HL-60 (cell line): ENCODE data around the gene LRRC4C.

Experiments used
- DNase-seq, 2 experiments: peaks; one replicate each; pipeline ENCODE4 v3.0.0-alpha.2; 2010 to 2020; ENCODE audit warnings: low read depth in 1 of 2, low spot score in 1 of 2
- H3K27ac ChIP-seq: fragments of 250-450 bp; sonication (Bioruptor Pico); replicated peaks from 2 replicates; pipeline ENCODE4 v1.5.1; 2020; ENCODE audit warnings: mild to moderate bottlenecking, moderate library complexity
- H3K27me3 ChIP-seq: fragments of 250-450 bp; sonication (Bioruptor Pico); 2 replicates; pipeline ENCODE4 v1.5.1; 2021; ENCODE audit warnings: mild to moderate bottlenecking, moderate library complexity; ENCODE audit not compliant: insufficient read depth, poor library complexity, severe bottlenecking
- H3K4me3 ChIP-seq: replicated peaks from 2 replicates; pipeline ENCODE4 v1.5.1; 2011; ENCODE audit warnings: mild to moderate bottlenecking, control low read depth, low read length; ENCODE audit not compliant: insufficient read depth
- CTCF ChIP-seq: IDR thresholded peaks from one replicate; pipeline ENCODE4 v1.5.1; 2011; ENCODE audit warnings: low read length, control low read depth, inconsistent platforms; ENCODE audit not compliant: insufficient read depth
- GABPA ChIP-seq: IDR thresholded peaks from 2 replicates; pipeline ENCODE4 v1.6.1; 2012; ENCODE audit warnings: low read depth
- POLR2AphosphoS5 ChIP-seq: IDR thresholded peaks from 2 replicates; pipeline ENCODE4 v1.6.1; 2012; ENCODE audit warnings: low read depth
- SPI1 ChIP-seq: IDR thresholded peaks from 2 replicates; pipeline ENCODE4 v1.6.1; 2012; ENCODE audit warnings: low read depth, mild to moderate bottlenecking, borderline replicate concordance
- TF ChIP-seq, protein P1 (sequence below): IDR thresholded peaks from 2 replicates; pipeline ENCODE4 v1.6.1; 2012; ENCODE audit warnings: low read depth; ENCODE audit not compliant: insufficient replicate concordance

The LRRC4C gene

GRCh38 chr11:41256041-41256440 lies 203.4 kb downstream of the LRRC4C start:
- Histone ChIP-seq H3K4me3 (no peak overlapping the region), H3K27me3 (no peaks in the 10 kb centered on the region), H3K27ac (no peak overlapping the region)
- TF ChIP-seq GABPA, result no peak
- TF ChIP-seq, protein P1, sequence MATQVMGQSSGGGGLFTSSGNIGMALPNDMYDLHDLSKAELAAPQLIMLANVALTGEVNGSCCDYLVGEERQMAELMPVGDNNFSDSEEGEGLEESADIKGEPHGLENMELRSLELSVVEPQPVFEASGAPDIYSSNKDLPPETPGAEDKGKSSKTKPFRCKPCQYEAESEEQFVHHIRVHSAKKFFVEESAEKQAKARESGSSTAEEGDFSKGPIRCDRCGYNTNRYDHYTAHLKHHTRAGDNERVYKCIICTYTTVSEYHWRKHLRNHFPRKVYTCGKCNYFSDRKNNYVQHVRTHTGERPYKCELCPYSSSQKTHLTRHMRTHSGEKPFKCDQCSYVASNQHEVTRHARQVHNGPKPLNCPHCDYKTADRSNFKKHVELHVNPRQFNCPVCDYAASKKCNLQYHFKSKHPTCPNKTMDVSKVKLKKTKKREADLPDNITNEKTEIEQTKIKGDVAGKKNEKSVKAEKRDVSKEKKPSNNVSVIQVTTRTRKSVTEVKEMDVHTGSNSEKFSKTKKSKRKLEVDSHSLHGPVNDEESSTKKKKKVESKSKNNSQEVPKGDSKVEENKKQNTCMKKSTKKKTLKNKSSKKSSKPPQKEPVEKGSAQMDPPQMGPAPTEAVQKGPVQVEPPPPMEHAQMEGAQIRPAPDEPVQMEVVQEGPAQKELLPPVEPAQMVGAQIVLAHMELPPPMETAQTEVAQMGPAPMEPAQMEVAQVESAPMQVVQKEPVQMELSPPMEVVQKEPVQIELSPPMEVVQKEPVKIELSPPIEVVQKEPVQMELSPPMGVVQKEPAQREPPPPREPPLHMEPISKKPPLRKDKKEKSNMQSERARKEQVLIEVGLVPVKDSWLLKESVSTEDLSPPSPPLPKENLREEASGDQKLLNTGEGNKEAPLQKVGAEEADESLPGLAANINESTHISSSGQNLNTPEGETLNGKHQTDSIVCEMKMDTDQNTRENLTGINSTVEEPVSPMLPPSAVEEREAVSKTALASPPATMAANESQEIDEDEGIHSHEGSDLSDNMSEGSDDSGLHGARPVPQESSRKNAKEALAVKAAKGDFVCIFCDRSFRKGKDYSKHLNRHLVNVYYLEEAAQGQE, result no peak
- TF ChIP-seq POLR2AphosphoS5, result no peak
- no peak for TF ChIP-seq SPI1
- TF ChIP-seq CTCF, result no peak
- DNase-seq, result no peak

DNA sequence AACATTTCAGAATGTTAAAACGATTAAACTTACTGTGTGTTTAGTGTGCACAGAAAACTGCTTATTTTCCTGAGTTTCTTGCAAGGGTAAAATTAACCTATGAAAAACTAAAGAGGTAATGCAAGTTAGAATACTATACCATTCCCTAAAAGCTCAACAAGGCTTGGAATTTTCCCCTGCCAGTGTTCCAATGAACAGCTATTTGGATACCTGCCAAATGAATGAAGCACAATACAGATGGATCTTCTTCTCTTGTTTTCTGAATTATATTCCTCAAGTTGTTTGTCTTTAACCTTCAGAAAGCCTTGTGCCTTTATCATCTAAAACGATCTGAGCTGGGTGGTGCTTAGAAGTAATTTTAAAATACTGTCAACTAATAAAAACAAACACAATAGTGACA lies 204.5 kb downstream of the LRRC4C start:
- TF ChIP-seq SPI1, result no peak
- TF ChIP-seq, protein P1, result no peak
- TF ChIP-seq GABPA, result no peak
- no peak for TF ChIP-seq POLR2AphosphoS5
- TF ChIP-seq CTCF, result no peak
- Histone ChIP-seq H3K27ac (no peak overlapping the region), H3K4me3 (no peak overlapping the region), H3K27me3 (no peaks in the 10 kb centered on the region)
- no peak for DNase-seq

GRCh38 chr11:41250408-41250935 lies 209.0 kb downstream of the LRRC4C start:
- TF ChIP-seq CTCF, result no peak
- TF ChIP-seq SPI1, result no peak
- TF ChIP-seq, protein P1, result no peak
- TF ChIP-seq GABPA, result no peak
- no peak for TF ChIP-seq POLR2AphosphoS5
- H3K4me3 ChIP-seq, result no peak overlapping the region
- no peak overlapping the region for H3K27ac ChIP-seq
- no peak for DNase-seq
- no peaks in the 10 kb centered on the region for H3K27me3 ChIP-seq
